ENCODE measurements around the gene ZNF683.
"Not testable (repeated sequence)": the region's sequence is repeated elsewhere in the genome, so short reads cannot be mapped to it uniquely, and the experiment has no call there.

The ZNF683 gene

DNA sequence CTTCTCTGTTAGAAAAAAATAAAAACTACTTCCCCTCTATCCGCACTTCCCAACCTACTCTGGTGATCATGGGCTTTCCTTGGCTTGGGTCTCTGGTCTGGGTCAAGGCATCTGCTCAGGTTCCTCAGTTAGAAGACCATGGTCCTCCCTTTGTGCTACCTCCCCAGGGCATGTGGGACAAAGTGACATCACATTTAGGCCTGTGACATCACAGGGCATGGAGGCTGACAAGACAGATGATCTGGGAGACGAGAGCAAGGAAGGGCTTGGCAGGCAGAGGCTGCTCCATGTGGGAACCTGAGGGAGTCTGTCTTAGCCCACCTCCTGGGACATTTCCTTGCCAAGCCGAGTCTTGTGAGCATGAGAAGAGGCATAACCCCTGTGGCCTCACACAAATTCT, at the start of gene ZNF683:
Gene ZNF683 (minus strand): TSS at position 140 of the 400 bp plus-strand sequence. CDS start 4,179 bp downstream, outside the sequence.
- DNase-seq: not testable (repeated sequence)

DNA sequence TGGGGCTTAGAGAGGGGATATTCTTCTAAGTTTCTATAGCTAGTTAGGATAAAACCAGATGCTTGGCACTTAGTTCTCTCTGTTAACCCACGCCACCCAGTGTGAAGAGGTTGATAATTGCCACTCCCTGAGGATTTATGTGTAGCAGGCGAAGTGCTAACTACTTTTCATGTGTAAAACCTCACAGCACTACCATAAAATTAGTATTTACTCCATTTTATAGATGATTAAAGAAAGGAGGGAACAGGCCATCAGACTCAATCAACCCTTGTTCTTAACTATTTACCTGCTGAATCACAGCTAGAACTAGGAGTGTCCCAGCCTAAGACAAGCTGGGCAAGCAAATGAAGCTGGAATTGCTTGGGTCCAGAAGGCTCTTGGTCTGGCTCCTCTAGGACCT, 46.9 kb upstream of the ZNF683 start:
- no peak for DNase-seq

DNA sequence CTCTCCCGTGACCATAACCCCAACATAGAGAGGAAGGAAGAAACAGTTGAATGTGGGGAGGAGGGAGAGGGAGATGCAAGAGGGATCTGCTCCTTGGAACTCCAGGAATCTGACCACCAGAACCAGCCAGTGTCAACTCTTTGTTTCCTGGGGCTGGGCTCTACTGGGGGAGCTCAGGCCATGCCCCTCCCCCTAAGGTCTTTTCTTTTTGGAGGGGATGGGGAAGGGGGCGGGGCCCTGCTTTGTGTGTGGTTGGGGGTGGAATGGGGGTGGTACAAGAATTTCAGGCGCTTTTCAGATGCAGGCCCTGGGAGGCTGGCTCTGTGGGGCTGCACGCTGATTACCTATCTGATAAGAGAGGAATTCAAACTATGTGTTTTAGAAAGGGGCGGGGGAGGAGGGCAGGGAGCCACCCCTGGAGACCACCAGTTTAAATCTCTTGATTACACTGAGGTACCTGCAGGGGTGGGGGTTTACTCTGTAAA, 46.4 kb upstream of the ZNF683 start:
- DNase-seq: no peak

DNA sequence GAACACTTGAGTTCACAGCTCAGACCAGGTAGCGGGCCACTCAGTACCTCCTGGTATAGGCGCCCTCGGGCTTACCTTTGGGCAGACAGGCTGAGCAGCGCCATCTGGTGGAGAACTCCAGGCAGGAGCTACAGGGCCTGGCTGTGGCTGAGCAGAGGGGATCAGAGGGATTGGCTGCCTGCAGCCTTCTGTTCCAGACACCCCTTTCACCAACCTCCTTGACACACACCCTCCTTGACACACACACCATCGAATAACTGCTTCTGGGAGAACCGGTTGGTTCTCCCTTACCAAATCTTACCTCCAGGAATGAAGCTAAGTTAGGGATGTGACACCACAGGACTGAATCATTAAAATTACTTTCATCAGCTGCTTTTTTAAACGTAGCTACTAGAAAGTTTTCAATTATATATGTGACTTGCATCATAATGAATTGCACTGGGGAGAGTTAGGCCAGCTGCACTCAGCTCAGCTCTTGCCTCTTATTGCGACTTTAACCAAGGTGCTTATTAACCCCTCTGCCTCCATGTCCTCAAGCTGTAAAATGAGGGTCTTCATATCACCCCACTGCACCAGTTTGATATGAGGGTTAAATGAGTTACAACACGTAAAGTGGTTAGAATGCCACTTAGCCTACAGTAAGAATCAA, 44.7 kb upstream of the ZNF683 start:
- DNase-seq: peak; percentile 61 to 80

DNA sequence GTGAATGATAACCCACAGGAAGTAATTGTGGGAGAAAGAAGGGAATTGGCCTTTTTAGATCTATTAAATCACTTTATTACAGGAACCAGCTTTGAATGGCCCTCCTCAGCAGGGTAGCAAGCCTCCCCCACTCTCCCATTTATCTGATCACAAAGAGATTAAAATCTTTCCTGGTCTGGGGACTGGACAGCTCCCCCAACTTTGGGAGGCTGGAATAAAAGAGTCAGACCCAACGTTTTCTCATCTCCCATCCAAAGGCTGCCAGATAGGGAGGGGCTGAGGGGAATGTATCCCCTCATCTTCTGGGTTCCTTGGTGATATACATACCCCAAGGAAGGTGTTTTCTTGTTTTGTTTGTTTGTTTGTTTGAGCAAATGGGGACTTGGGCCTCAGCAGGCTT, 40.5 kb upstream of the ZNF683 start:
- DNase-seq: no peak

DNA sequence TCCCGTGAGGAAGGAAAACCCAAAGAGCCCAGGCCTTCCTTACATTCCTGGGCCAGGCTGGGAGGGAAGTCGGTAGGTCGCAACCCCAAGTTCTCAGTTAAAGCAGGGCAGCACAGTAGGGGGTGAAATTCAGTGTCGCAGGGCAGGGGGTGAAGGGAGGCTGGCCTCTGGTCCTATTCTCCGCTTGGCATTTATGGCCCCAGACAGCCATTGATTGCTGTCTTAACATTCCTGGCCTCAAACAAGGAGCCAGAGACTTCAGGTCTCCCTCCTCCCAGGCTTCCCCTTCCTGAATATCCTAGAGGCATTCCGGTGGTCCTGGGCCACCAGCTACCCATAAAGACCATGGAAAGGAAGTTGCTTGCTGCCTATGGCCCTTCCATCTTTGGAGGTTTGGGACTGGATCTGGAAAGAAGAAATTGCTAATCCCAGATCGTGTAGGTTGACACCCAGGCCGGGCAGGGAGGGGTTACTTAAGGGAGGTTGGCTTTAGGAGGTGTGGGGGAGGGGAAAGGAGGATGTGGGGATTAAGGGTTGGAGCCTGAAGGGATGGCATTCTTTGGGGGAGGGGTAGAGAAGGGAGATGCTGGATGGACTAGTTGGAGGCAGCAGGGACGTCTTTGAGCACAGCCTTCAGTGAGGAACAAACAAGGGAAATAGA, 39.8 kb upstream of the ZNF683 start:
- no peak for DNase-seq

DNA sequence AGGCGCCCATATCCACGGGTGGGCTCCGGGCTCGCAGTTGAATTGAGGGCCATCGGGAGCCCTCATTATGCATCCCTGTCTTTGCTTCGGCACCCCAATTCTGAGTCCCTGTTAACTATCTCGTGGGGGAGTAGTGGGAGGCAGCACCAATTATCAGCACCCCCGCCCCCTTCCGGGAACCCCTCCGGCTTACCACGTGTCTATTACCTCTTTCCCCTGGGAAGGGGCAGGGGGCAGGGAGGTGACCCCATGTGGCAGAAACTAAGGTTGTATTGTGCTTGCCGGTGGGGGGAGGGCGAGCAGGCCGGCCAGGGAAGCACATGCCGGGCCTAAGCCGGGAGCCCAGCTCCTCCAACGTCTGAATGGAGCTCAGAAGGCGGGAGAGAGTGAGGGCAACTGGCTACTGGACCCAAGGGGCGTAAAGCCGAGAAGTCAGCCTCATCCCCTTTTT, 39.1 kb upstream of the ZNF683 start:
- no peak for DNase-seq

DNA sequence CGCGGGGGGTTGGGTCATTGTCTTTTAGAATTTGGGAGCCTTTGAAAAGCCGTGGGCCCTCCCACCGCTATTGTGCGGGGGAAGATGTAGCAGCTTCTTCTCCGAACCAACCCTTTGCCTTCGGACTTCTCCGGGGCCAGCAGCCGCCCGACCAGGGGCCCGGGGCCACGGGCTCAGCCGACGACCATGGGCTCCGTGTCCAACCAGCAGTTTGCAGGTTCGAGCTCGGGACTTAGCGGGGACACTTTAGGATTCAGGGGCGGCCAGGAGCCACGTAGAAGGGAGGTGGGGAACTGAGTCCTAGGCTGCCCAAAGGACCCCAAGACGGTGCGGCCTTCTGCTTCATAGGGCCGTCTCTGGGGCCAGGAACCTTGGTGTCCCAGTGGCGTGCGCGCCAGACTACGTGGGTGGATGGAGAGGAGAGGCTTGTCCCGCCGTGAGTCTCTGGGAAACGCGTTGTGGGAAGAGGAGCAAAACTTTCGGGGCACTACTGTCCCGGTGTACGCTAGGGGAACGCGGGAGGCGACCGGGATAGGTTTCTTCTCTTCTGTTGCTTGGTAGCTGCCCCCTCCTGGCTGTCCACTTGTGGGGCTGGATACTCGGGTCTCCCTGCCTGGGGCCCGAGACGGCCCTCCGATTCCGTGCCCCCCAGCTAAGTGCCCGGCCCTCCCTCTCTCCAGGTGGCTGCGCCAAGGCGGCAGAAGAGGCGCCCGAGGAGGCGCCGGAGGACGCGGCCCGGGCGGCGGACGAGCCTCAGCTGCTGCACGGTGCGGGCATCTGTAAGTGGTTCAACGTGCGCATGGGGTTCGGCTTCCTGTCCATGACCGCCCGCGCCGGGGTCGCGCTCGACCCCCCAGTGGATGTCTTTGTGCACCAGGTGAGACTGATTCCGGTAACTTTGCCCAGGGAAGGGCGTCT, 38.4 kb upstream of the ZNF683 start, which contains the start of gene LIN28A:
Gene LIN28A (plus strand): TSS at position 112 of the 918 bp plus-strand sequence. CDS start 75 bp downstream, at position 187.
- no peak for DNase-seq

DNA sequence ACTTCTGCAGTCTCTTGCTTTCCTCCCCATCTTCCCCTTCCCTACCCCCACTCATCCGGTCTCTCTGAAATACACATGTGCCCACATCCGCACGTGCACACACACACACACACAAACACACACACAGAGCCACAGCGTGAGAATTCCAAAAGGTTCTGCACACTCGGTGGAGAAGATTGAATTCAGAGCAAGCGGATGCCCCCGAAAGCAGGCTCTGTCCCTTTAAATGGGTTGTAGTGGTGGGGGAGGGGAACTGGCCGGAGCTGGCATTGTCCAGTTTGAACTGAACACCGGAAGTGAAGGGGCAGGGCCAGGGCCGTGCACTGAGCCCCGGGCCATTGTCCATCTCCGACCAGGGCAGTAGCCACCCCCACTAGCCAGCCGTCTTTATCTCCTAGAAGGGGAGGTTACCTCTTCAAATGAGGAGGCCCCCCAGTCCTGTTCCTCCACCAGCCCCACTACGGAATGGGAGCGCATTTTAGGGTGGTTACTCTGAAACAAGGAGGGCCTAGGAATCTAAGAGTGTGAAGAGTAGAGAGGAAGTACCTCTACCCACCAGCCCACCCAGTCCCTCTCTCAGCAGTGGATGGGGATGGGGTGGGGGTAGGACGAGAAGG, 36.7 kb upstream of the ZNF683 start:
- no peak for DNase-seq

DNA sequence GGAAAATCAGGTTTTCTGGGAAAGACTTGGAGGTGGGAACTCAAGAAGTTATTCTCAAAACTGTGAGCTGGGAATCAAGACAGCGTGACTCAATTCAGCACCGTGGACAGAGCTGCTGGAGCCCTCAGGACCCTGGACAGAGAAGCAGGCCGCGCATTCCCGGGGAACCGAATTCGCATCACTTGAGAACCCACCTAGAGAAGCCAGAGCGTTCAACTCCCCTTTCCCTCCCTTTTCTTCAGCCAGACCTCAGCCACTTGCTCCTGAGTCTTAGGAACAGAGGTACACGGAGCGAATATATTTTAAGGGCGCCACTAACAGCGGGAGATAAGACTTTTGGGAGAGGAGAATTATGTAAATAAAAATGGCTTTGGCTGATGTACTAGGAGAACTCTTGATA, 36.1 kb upstream of the ZNF683 start:
- no peak for DNase-seq

DNA sequence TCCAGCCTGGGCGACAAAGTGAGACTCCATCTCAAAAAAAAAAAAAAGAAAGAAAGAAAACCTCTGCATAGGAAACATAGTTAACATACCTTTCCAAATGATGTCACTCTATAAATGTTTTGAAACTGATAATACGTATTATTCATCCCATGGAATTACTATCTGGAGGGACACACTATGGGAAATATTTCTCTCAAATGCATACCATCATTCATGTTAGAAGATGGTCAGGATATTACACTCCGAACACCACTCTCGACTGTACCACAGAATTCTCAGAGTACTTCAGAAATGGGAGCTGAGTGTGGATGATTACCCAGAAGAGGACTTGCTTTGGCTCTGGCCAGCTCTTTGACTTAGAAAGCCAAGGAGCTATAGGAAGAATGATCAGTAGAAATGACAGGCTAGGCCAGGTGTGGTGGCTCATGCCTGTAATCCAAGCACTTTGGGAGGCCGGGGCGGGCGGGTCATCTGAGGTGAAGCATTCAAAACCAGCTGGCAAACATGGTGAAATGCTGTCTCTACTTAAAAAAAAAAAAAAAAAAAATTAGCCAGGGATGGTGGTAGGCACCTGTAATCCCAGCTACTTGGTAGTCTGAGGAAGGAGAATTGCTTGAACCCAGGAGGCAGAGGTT, 32.8 kb upstream of the ZNF683 start:
- DNase-seq: no peak

DNA sequence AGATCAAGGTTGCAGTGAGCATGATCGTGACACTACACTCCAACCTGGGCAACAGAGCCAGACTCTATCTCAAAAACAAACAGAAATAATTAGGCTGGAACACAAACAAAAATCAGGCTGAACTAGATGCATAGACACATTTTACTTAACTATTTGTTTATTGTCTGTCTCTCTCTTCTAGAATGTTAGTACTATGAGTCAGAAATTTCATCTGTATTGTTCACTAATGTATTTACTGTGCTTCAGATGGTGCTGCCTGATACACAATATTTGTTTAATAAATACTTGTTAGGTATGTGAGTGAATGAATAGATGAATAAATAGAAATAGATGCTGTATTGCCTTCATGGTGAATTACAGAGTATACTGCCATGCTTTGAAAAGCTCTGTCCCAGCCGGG, 32.1 kb upstream of the ZNF683 start:
- DNase-seq: no peak

DNA sequence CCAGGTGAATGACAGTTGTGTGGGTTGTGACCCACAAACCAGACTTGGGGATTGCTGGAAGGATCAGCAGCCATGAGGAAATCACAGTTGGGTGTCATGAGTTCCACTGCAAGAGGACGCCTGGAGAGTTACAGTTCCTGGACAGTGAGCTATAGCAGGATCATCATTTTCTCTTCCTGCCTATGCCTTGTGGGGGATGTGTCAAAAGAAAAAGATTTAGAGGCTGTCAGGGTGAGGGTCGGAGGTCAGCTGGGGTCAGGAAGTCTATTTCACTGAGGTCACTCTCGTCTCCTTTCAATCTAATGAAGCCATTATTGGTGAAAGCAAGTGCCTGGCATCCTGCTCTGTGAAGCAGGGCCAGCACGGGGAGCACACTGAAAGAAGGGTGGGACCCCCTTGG, 31.1 kb upstream of the ZNF683 start:
- DNase-seq: no peak

DNA sequence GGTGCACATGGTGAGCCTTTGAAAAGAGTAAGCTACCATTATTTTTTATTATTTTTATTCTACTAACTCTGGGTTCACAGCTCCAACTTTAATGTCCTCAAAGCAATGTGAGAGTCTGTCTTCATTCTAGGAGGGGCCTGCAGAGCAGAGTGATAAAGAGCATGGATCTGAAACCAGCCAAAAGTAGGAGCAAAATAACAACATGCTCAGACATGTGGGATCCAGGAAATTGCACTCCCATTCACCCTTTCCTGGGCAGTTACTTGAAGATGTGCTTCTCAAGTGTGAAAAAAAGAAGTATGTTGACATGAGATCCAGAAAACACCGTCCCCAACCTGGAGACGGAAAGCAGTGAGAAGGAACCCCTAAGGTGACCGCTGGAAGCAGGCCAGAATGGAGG, 29.3 kb upstream of the ZNF683 start:
- DNase-seq: no peak

DNA sequence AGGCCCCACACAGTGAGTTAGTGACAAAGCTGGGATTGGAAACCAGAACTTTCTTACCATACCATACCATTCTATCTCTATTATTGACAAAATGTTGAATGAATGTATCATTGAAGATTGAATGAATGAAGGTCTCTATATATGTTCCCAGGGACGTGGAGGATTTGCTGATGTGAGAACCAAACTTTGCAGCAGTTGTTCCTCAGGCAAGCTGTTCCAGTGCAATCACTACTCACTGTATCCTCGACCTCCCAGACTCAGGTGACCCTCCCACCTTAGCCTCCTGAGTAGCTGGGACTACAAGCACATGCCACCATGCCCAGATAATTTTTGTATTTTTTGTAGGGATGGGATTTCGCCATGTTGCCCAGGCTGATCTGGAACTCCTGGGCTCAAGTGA, 26.5 kb upstream of the ZNF683 start:
- DNase-seq: no peak

DNA sequence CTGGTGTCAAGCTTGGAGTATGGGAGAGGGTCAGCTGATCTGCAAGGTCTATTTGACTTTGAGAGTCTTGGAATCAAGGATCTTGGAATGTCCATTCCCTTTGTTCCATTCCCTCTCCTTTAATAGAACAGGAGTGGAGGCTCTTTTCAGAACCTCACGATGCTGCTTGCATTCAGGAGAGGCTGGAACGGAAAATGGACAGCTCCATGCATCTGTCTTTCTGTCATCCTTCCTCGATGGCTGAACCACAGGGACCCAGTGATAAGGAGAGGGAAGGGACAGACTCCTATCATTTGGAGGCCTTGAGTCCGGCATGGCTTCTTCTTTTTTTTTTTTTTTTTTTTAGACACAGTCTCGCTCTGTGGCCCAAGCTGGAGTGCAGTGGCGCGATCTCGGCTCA, 23.2 kb upstream of the ZNF683 start:
- DNase-seq: no peak

DNA sequence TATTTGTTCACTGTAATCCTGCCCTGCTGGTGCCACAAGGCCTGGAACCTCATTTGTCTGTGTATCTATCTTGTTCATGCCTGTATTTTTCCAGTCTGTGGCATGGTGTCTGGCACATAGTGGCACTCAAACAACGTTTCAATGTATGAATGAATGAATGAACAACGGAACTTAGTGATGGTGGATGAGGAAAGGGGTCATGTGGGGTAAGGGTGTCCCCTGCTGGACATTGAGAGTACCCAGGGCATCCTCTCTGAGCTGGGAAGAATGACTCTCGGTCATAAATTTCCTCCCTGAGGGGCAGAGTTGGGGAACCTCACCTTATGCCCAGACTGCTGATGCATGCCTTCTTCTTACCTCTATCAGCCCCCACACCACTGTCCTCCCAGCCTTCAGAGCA, 18.9 kb upstream of the ZNF683 start:
- DNase-seq: peak; percentile 15 to 45

DNA sequence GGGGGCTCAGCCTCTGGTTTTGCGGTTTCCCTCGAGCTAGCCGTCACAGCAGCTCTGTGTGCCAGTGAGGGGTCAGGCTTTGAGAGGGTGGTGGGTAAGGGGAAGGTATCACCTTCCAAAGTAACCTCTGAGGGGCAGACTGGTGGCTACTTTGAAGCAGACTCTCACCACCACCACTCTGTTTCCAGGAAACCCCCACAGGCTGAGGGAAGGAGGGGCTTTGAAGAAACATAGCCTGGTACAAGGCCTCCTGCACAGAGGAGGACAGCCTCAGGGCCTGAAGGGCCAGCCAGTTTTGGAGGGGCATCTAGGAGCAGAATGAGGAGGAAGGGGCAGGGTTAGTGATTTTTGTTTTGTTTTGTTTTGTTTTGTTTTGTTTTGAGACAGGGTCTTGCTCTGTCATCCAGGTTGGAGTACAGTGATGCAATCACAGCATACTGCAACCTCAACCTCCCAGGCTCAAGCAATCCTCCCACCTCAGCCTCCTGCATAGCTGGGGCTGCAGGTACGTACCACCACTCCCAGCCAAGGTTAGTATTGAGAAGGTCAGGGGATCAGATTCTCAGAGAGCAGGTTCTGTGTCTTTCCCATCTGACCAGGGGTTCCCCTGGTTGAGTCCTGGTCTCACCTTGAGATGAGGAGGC, 17.2 kb upstream of the ZNF683 start:
- DNase-seq: no peak

DNA sequence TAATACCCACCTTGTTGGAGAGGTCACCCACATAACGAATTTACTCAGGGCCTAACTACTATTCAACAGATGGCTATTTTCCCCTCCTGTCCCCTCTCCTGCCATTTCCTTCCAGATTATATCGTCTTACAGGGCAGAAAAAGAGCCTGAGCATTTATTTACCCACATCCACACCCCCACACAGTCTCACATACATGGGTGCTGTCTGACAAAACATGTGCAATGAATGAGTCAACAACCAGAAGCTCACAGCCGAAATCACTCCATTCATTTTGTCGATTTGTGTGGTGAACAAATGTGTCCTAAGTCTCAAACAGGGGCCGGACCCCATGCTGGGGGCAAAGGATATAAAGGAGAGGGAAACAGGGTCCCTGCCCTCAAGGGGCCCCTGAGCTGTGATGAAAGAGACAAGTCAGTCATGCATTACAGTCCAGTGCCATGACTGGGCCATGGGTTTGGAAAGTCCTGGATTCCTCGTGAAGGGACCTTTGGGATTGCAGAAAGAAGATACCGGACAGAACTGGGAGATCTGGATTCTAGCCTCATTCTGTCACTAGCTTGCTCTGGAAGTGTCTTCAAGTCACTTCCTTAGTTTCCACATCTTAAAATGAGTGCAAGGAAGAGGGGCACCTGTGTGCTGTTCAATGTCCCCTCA, 16.4 kb upstream of the ZNF683 start:
- DNase-seq: no peak

DNA sequence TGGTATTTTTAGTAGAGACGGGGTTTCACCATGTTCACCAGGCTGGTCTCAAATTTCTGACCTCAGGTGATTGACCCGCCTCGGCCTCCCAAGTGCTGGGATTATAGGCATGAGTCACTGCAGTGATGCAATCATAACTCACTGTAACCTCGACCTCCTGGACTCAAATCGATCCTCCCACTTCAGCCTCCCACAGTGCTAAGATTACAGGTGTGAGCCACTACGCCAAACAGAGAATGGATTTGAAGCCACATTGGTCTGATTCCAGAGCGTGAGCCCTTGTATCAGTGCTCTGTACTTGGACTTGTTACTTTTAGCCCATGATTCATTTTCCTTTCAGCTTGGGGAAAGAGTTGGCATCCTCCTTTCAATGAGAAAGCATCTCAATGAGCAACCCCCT, 14.9 kb upstream of the ZNF683 start:
- no peak for DNase-seq

DNA sequence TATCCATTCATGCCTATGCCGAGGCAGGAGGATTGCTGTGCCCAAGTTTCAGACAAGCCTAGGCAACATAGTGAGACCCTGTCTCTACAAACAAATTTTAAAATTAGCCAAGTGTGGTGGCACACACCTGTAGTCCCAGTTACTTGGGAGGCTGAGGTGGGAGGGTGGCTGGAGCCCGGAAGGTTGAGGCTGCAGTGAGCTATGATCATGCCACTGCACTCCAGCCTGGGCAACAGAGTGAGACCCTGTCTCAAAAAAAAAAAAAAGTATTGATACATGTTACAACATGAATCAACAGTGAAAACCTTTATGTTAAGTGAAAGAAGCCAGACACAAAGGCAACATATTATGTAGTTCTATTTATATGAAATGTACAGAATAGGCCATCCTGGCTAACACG, 12.5 kb upstream of the ZNF683 start:
- DNase-seq: not testable (repeated sequence)
